Measurements from ENCODE around the gene KIAA1549.
"Not testable (repeated sequence)": the region's sequence is repeated elsewhere in the genome, so short reads cannot be mapped to it uniquely, and the experiment has no call there.

Gene KIAA1549

GRCh38 chr7:138941545-138941944 lies 39.6 kb downstream of the KIAA1549 start:
- no peak for DNase-seq

- not testable (repeated sequence) for DNase-seq
Observed at GRCh38 chr7:138940602-138941001, 40.6 kb downstream of the KIAA1549 start.

DNA sequence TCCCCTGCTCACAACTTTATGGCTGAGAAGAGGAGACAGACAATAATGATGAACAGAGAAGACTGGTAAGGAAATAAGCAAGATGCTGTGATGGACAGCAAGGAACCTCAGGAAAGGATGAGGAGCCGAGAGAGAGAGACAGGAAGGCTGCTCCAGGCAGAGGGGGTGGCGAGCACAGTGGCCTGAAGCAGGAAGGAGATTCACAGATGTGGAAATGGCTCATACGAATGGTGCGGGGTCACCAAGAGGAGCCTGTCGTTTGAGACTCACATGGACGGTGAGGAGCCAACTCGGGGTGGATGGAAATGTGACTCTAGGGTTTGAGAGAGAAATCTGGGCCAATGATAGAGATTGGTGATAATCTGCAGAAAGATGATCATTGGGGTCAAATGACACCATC lies 43.7 kb downstream of the KIAA1549 start:
- DNase-seq, result no peak

GRCh38 chr7:138935465-138936011 lies 45.7 kb downstream of the KIAA1549 start:
- DNase-seq, result no peak

GRCh38 chr7:138934861-138935260 lies 46.3 kb downstream of the KIAA1549 start:
- no peak for DNase-seq

GRCh38 chr7:138934367-138934766 lies 46.8 kb downstream of the KIAA1549 start:
- DNase-seq, result no peak

GRCh38 chr7:138932870-138933269 lies 48.3 kb downstream of the KIAA1549 start:
- no peak for DNase-seq

DNA sequence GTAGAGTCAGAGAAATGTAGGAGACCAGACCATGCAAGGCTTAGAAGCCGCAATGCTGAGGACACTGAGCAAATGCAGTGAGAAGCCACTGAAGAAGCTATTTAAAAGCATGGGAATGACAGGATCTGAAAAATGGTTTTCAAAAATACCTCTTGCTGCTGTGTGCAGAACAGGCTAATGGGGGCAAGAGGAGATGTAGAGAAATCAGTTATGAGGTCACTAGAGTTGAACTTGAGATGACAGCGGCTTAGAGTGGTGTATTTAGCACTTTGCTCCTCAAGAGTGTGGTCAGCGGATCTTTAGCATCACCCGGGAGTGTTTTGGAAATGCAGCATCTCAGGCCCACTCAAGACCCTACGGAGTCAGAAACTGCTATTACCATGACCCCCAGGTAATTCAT lies 48.8 kb downstream of the KIAA1549 start:
- DNase-seq, result no peak

- no peak for DNase-seq
Observed at GRCh38 chr7:138929969-138930368, 51.2 kb downstream of the KIAA1549 start.

- no peak for DNase-seq
Observed at GRCh38 chr7:138926241-138926612, 55.0 kb downstream of the KIAA1549 start.

DNA sequence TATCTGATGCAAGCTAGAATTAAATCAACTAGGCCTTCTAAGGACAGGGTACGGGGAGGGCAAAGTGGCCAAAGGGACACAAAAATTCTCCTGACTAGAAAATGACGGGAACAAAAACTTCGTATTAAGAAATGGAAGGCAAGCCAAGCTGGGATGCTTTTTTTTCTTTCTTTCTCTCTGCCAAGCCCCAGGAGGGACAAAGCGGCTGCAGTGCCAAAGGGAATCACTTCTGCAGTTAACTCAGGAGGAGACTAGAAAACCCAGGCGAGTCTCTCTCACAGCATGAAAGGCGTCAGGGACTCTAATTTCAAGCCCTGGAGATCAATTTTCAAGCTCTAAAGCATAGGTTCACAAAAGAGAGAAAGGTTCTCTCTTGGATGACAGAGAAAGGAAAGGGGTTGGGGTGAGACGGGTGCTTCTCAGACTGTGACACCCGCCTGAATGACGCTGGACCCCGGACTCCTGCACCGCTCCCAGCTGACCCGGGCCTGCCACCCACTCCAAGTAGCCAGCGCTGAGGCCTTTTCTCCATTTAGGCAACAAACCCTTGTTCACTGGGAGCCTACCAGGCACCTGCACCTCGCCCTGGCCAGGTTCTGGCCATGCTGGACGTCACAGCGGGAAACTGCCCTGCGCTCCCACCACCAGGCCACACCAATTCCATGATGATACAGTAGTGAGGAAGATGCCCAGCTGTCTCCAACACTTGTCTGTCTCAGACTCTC lies 56.5 kb downstream of the KIAA1549 start:
- DNase-seq, result no peak

DNA sequence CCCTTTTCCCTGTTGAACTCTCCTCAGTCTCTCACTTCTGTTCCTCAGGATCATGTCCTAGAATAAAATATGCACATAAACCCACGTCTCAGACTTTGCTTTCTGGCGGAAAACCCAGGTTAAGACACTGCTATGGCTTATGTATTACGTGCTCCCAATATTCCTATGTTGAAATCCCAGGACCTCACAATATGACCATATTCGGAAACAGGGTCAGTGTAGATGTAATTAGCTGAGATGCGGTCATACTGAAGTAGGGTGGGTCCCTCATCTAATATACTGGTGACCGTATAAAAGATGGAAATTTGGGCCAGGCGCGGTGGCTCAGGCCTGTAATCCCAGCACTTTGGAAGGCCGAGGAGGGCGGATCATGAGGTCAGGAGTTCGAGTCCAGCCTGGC lies 59.9 kb downstream of the KIAA1549 start:
- DNase-seq, result no peak

DNA sequence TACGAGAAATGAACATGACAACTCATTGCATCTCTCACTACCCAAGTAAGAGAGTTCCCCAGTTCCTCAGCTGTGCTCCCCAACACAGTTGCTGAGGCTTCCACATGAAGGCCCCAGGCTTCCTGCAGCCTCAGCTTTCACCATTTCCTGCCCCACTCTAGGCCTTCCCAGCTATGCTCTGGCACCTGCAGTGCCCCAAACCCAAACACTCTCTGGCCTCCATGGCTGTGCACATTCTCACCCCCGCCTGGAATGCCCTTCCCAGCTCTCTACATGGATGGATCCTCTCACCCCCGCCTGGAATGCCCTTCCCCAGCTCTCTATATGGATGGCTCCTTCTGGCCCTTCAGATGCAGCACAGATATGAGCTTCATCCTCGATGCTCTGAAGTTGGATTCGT lies 61.3 kb downstream of the KIAA1549 start:
- no peak for DNase-seq

DNA sequence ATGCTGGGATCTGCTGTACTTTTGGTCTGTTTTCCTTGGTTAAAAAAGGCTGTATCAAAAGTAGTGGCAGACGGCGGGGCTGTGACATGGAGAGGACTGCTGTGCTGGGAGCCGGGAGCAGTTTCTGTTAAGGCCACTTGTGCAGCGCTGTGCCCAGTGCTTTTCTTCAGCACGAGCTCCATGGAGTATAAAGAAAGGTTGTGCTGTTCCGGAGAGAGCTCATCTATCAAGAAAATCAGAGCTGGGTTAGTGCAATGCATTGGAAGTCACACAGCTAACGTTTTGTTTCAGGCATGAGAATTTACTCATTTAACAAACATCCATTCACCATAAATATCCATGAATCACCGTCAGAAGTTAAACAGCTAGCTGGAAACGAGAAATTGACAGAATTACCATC lies 62.0 kb downstream of the KIAA1549 start:
- DNase-seq, result no peak

DNA sequence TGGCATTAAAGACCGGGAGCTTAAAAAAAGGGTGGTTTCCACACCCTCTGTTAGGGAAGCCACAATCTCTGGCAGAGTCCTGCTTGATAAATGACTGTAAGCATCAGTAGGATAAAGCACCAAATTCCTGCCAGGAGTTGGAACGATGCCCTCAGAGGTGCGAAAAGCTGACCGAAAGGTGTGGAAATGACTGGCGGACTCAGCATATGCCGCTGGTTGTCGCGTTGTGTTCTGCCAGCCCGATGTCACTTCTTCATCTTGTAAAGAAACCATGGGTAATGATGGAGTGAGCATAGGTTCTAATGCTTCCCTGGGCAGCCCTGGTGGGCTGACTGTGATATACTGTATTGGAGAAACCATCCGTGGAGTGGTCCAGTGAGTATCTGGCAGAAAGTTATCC lies 62.4 kb downstream of the KIAA1549 start:
- DNase-seq, result no peak

- no peak for DNase-seq
Observed at GRCh38 chr7:138918176-138918575, 63.0 kb downstream of the KIAA1549 start.

DNA sequence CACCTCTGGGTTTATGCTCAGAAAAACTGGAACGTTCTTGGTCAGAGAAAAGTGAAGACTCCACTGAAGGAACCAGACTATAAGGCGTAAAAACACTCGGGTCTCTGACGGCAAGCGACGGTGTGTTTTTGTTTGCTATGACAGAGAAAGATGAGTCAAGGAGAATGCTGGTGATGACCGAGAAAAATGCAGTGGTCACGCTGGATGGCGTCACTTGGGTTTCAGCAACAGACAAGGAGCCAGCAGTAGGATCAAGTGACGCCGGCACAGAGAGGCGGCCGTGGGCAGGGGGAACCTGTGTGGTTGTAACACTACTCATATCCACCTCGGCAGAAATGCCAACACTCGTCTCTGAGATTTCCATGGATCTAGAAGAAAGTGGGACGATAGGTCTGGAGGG lies 63.4 kb downstream of the KIAA1549 start:
- no peak for DNase-seq

DNA sequence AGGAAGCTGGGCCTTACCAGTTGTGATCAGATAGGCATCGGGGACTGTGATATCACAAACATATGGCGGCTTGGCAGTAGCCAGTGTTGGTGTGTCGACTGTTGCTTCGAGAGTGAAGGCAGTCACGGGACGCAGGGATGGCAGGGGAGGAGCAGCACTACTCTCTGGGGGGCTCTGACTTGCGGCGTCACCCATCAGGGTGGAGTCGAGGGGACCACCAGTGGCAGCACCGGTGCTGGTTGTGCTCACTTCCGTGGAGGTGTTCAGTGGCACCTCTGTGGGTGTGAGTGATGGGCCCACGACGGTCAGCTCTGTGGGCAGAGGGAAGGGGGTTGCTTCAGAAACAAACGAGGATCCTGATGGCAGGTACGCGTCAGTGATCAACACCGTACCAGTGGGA lies 64.5 kb downstream of the KIAA1549 start:
- DNase-seq, result no peak

GRCh38 chr7:138916275-138916674 lies 64.9 kb downstream of the KIAA1549 start:
- DNase-seq, result no peak

DNA sequence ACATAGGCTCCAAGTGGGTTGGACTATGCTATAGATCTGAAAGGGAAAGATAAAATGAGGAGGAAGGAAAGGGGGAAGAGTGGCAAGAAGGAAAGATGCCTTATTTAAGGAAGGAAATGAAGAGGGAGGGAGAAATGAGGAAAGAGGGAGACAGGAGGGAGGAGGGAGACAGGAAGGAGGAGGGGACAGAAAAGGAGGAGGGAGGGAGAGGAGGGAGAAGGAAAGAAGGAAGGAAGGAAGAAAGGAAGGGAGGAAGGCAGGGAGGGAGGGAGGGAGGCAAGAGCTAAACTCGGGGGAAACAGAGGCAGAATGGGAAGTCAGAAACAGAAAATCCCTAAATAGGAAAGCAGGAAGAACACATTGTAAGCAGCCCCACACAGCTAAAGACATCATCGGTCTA lies 67.4 kb downstream of the KIAA1549 start:
- no peak for DNase-seq

DNA sequence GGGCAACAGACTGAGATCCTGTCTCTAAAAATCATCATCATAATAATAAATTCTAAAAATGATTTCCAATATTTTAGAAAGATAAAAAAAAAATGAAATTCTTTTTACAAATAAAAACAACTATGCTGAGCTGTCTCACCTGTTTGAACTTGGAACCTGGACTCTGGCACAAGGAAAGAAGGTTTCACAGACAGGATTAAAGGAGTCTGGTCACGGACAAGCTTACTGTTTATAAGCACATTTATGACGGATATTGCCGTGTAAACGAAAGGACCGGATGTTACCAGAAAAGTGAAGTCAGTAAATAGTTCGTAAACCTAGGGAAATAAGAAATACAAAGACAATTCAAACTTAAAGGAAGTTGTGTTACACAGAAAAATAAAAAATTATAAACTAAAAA lies 70.2 kb downstream of the KIAA1549 start:
- DNase-seq, result no peak

- DNase-seq, result no peak
Observed at GRCh38 chr7:138907850-138908249, 73.3 kb downstream of the KIAA1549 start.

GRCh38 chr7:138907201-138907847 lies 73.9 kb downstream of the KIAA1549 start:
- DNase-seq, result no peak

DNA sequence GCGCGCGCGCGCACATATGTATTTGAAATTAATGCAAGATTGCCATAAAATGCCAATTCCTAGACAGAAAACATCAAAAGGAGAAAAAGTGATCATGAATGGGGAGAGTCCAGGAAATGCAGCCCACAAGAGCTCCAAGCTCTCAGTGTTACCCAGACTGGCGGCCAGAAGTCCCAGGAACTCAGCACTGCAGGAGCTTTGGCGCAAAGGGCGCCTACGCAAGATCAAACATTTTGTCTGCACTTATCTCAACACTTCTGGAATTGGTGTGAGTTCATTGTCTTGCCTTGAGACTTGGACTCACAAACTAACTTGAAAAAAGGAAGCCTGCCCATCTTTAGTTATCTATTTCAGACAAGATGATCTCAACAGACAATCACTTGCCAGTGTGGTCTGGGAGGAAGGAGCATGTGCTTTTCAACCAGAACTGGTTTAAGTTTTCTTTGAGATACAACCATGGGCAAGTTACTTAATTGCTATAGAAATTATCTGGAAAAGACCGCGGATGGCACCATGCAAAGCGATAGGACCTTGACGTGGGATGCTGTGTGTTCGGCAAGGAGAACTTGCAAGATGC lies 77.2 kb downstream of the KIAA1549 start:
- DNase-seq, result no peak
